ENCODE results near the gene SLC6A8.

SLC6A8 gene

DNA sequence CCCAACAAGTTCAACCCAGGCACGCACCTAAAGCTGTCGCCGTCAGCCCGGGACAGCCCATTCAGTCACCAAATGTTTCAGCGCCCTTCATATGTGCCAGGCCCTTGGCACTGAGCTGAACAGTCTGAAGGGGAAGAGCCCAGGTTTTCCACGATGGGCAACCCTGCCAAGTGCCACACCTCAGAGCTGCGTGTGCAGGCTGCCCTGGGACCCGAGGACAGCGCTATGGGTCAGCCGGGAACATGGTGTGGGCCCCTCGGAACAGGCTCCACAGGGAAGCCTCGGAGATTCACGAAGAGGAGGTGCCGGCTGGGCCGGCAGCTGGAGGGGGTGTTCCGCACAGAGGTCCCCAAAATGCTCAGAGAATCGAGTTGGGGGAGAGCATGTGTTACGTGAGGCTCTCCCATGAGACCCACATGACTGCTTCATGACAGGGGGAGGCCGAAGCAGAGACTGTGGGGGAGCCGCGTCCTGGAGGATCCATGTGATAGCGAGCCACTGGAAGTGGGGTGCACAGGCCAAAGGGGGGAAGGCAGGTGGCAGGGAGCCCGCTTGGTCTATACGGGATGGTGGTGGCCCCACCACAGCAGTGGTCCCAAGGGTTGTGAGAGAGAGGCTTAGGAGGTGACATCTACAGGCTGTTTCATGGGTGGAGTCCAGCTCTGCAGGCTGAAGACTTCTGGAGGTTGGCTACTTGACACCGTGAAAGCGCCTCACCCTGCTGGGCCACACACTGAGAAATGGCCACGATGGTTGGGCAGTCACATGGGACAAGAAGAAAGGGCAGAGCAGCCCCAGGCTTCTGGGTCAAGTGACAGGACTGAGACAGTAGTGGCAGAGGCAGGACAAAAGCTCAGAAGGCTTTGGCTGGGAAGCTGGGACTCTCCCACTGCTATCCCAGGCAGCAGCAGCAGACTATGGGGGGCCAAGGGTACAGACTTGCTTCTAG lies 22.3 kb downstream of the SLC6A8 start:
- TF ChIP-seq, protein P1, sequence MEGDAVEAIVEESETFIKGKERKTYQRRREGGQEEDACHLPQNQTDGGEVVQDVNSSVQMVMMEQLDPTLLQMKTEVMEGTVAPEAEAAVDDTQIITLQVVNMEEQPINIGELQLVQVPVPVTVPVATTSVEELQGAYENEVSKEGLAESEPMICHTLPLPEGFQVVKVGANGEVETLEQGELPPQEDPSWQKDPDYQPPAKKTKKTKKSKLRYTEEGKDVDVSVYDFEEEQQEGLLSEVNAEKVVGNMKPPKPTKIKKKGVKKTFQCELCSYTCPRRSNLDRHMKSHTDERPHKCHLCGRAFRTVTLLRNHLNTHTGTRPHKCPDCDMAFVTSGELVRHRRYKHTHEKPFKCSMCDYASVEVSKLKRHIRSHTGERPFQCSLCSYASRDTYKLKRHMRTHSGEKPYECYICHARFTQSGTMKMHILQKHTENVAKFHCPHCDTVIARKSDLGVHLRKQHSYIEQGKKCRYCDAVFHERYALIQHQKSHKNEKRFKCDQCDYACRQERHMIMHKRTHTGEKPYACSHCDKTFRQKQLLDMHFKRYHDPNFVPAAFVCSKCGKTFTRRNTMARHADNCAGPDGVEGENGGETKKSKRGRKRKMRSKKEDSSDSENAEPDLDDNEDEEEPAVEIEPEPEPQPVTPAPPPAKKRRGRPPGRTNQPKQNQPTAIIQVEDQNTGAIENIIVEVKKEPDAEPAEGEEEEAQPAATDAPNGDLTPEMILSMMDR (IDR thresholded peaks at IDR 0.05; ENCODE audit: insufficient read depth, low read length, poor library complexity, severe bottlenecking): no peak
- Histone ChIP-seq H3K27me3 (replicated peaks; ENCODE audit: control insufficient read depth, insufficient read depth, low read length) (no peaks in the 10 kb centered on the region), H3K36me3 (ENCODE audit: control insufficient read depth, insufficient read depth, low read length) (peaks cover 3% of the 10 kb centered on the region), H3K4me3 (replicated peaks; ENCODE audit: low read depth, low read length) (no peak overlapping the region)
- no peak for DNase-seq (ENCODE audit: extremely low read depth, insufficient read length)

- no peak for DNase-seq (ENCODE audit: extremely low read depth, insufficient read length)
- no peaks in the 10 kb centered on the region for H3K27me3 ChIP-seq (replicated peaks; ENCODE audit: control insufficient read depth, insufficient read depth, low read length)
- TF ChIP-seq, protein P1 (IDR thresholded peaks at IDR 0.05; ENCODE audit: insufficient read depth, low read length, poor library complexity, severe bottlenecking): no peak
- H3K4me3 ChIP-seq (replicated peaks; ENCODE audit: low read depth, low read length): no peak overlapping the region
- peaks cover 3% of the 10 kb centered on the region for H3K36me3 ChIP-seq (ENCODE audit: control insufficient read depth, insufficient read depth, low read length)
Observed at GRCh38 chrX:153714256-153714655, 26.5 kb downstream of the SLC6A8 start.

- no peak overlapping the region for H3K4me3 ChIP-seq (replicated peaks; ENCODE audit: low read depth, low read length)
- no peak for DNase-seq (ENCODE audit: extremely low read depth, insufficient read length)
- no peaks in the 10 kb centered on the region for H3K27me3 ChIP-seq (replicated peaks; ENCODE audit: control insufficient read depth, insufficient read depth, low read length)
- TF ChIP-seq, protein P1 (IDR thresholded peaks at IDR 0.05; ENCODE audit: insufficient read depth, low read length, poor library complexity, severe bottlenecking): no peak
- H3K36me3 ChIP-seq (ENCODE audit: control insufficient read depth, insufficient read depth, low read length): peaks cover 5% of the 10 kb centered on the region
Observed at GRCh38 chrX:153717445-153717844, 29.7 kb downstream of the SLC6A8 start.

GRCh38 chrX:153719238-153719637 lies 31.5 kb downstream of the SLC6A8 start:
- Histone ChIP-seq H3K27me3 (replicated peaks; ENCODE audit: control insufficient read depth, insufficient read depth, low read length) (no peaks in the 10 kb centered on the region), H3K4me3 (replicated peaks; ENCODE audit: low read depth, low read length) (no peak overlapping the region), H3K36me3 (ENCODE audit: control insufficient read depth, insufficient read depth, low read length) (peaks cover 5% of the 10 kb centered on the region)
- TF ChIP-seq, protein P1 (IDR thresholded peaks at IDR 0.05; ENCODE audit: insufficient read depth, low read length, poor library complexity, severe bottlenecking): no peak
- no peak for DNase-seq (ENCODE audit: extremely low read depth, insufficient read length)

DNA sequence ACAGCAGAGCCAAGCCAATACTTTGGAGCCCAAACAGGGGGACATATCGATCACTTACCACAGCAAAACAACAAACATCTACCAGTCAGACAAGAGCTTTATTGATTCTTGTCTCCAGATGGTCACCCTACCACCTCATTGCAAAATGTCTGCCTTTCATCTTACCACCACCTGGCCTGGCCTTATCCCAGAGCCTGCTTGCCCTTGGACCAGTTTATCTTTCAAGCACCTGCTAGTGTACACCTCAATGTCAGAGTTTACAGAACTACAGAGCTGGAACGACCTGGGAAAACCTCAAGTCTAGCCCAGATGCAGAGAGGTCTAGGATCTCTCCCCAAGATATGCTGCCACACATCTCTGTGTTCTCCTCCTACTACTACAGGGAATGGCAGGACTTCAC lies 32.0 kb downstream of the SLC6A8 start:
- Histone ChIP-seq H3K4me3 (replicated peaks; ENCODE audit: low read depth, low read length) (no peak overlapping the region), H3K36me3 (ENCODE audit: control insufficient read depth, insufficient read depth, low read length) (peaks cover 3% of the 10 kb centered on the region), H3K27me3 (replicated peaks; ENCODE audit: control insufficient read depth, insufficient read depth, low read length) (no peaks in the 10 kb centered on the region)
- TF ChIP-seq, protein P1 (IDR thresholded peaks at IDR 0.05; ENCODE audit: insufficient read depth, low read length, poor library complexity, severe bottlenecking): no peak
- no peak for DNase-seq (ENCODE audit: extremely low read depth, insufficient read length)
